Measurements from ENCODE around the gene TXNRD1. TPM values are rescaled to one million over a fixed set of nuclear protein-coding genes. Genes with fewer than 3 reads are reported as not detected.
"Not testable (repeated sequence)": the region's sequence is repeated elsewhere in the genome, so short reads cannot be mapped to it uniquely, and the experiment has no call there.

The TXNRD1 gene
- total RNA-seq: 49.8 TPM

DNA sequence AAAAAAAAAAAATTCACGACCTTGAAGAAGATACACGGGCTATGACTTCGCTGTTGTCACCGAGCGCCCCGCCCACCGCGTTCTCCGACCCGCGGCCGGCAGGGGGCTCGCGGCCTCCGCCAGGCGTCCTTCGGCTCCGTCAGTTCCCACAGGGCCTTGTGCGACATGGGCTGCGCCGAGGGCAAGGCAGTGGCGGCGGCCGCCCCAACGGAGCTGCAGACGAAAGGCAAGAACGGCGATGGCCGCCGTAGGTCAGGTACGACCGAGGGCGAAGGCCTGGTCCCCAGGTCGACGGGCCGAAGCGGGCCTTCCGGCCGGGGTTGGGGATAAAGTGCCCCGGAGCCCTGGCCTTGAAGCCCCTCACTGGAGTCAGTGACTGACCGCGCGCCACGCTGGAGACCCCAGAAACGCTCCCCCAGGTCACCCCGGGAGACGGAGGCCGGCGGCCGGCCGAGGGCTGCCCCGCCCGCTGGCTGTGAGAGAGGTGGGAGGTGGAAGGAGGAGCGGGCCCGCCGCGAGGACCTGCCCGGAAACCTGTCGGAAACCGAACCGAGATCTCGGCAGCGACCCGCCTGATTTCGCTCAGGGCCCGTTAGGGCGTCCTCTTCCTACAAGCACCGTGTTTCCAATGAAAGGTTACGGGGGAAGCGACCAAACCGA, at the start of gene TXNRD1:
Gene TXNRD1 (plus strand): TSS at position 142 of the 660 bp plus-strand sequence. CDS start 24 bp downstream, at position 166.
- ATAC-seq: peak; percentile 99

DNA sequence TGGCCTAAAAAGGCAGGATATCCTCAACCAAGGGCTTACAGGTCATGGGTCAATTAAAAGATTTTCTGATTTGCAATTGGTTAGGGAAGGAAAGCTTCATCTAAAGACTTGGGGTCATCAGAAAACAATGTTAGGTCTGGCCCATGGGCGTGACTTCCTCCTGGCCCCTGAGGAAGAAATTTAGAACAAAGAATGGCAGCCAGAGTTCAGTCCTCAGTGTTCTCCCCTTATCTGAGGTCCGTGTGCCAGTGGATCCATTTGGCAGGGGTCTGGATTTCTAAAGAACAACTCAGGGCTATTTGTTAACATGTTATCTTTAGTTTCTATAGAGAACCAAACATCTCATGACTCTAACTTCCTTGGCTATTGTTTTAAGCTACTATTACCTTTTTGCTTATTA, 49.8 kb upstream of the TXNRD1 start:
- ATAC-seq: peak; percentile 63
- no peak for DNase-seq (ENCODE audit: low spot score)

More for the DNA sequence above, at the start of gene TXNRD1:
- peak; percentile 80 for DNase-seq (ENCODE audit: low spot score)

DNA sequence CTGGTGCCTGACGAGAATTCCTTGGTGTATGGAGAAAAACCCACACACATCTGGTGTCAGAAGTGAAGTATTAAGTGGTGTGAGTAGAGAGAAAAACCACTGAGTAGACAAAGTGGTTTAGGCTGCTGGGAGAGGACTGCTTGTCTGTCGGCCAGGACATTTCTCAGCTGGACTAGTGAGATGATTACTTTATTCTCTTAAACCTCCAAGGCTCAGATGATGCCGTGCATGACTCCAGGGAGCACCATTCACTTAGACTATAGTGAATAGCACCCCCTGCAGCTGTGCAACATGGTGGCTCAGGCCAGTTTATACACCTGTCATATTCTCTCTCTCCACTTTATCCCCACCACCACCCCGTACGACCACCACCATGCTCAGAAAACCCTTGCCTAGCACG, 49.1 kb upstream of the TXNRD1 start:
- DNase-seq (ENCODE audit: low spot score) (no peak), ATAC-seq (no peak)

DNA sequence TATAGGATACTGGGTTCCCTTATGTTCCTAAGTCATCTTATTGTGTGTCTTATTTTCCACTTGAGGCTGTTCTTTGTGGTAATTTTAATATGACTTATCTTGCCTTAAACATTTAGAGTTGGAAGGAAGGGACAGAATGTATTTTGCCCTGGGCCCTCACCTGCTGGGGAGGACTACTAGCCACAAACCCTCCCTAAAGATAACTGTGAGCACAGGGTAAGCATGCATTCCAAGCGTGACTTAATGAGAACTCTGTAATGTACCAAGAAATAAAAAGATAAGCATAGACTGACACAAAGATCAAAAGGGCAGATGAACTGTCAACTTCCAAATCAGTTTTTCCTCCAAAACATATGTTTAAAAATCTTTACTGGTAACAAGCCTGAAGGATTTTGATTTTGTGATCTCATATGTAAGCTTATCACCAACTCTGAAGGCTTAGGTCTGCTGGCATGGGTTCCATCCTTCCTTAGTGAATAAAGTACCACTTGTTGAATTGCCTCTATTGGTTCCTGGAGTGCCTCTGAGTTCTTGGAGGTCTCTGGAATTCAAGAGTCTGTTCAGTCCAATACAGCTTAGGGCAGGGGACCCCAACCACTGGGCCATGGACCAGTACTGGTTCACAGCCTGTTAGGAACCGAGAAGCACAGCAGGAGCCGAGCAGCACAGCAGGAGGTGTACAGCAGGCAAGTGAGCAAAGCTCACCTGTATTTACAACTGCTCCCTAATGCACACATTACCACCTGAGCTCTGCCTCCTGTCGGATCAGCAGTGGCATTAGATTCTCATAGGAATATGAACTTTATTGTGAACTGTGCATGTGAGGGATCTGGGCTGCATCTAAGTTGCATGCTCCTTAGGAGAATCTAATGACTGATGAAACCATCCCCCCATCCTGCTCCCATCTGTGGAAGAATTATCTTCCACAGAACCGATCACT, 47.8 kb upstream of the TXNRD1 start:
- ATAC-seq (no peak), DNase-seq (ENCODE audit: low spot score) (no peak)

- ATAC-seq (no peak), DNase-seq (ENCODE audit: low spot score) (no peak)
Measured at GRCh38 chr12:104168596-104168995, 47.0 kb upstream of the TXNRD1 start.

DNA sequence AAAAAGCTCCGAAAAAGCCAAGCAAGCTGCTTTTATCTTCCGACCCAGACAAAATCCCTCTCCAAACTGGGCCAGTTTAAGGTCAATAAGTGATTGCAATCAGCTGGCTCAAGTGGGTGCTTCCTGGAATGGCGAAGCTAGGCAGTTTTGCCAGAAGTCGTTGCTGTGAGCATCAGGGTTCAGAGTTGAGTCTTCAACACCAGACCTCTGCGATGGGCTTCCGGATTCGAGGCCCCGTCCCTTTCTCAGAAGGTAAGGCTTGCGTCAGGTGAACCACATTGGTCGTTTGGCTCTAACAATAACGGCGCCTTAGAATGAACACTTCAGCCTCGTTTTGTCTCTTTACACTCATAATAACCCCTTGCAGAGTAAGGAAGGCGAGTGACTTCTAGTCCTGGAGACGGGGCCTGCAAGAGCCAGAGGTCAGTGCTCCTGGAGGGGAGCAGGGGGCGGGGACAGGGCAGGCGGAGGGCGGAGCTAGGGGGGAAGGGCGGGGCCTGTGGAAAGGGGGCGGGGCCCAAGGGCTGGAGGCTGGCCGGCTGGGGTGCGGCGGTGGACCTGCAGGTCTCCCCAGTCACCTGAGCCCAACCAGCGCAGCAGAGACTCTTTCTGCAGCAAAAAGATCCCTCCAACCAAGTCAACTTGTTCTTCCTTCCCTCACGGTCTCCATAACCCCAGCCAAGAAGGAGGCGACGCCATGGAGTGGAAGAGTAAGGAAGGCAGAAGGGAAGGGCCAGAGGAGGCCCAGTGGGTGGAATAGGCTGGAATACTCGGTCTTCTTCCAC, 43.6 kb upstream of the TXNRD1 start:
- peak; percentile 32 for DNase-seq (ENCODE audit: low spot score)
- no peak for ATAC-seq

GRCh38 chr12:104172570-104172947, 43.0 kb upstream of the TXNRD1 start:
- ATAC-seq (no peak), DNase-seq (ENCODE audit: low spot score) (no peak)

- peak; percentile 5 for DNase-seq (ENCODE audit: low spot score)
- ATAC-seq: not testable (repeated sequence)
Measured at GRCh38 chr12:104173804-104174203, 41.8 kb upstream of the TXNRD1 start.

DNA sequence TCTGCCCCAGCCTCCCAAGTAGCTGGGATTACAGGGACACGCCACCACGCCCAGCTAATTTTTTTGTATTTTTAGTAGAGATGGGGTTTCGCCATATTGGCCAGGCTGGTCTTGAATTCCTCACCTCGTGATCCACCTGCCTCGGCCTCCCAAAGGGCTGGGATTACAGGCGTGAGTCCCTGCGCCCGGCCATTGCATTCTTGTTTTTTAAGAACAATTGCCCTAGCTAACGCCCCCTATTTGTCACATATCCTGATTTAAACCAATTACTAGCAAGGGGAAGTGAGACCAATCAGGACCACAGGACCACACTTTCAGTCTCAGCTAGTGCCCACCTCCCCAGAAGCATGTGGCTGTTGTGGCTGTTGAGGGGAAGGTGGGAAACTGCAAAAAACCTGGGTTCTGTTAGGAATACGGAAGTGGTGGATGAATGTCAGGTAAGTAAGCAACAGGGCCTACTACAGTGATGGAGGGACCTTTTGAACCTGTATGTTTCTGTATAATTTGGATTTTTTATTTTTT, 39.8 kb upstream of the TXNRD1 start:
- ATAC-seq (no peak), DNase-seq (ENCODE audit: low spot score) (no peak)

GRCh38 chr12:104177336-104177662, 38.3 kb upstream of the TXNRD1 start:
- no peak for ATAC-seq

DNA sequence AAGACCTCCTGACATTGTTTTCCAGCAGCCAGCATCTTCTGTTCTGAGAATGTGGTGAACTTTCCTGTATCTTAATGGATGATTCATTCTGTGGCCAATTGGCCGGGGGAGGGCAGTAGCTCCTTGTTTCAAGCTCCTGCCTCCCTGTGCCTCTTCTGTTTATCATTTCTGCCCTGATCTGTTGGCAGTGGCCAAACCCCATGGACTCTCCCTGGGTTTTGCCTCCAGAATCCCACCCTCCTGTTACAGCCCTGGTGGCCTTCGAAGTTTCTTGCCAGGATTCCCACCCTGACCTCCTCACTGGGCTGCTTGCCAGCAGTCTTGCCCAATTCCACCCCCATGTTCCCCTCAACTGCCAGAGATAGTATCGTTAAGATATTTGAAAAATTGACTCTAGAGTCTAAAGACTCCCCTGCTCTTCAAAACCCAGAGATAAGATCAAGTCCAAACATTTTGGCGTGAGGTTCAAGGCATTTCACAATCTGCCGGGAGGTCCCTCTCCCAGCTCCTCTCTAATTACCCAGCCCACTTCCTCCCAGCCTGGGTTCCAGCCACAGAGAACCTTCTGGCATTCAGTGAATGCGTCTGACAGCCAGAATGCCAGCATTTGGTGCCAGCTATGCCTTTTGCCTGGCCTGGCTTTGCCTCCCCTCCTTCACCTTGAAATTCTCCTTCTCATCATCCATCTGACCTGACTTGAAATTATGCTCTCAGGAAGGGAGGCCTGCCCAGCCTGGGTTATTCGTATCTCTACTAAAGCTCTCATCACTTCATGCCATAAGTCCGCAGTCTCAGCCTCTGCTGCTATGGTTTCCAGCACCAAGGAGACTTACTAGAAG, 37.7 kb upstream of the TXNRD1 start:
- ATAC-seq (peak; percentile 82), DNase-seq (ENCODE audit: low spot score) (peak; percentile 50)

More at GRCh38 chr12:104177336-104177662, 38.3 kb upstream of the TXNRD1 start:
- no peak for DNase-seq (ENCODE audit: low spot score)

- DNase-seq (ENCODE audit: low spot score) (no peak), ATAC-seq (no peak)
Measured at GRCh38 chr12:104180374-104180773, 35.2 kb upstream of the TXNRD1 start.

GRCh38 chr12:104181313-104181712, 34.3 kb upstream of the TXNRD1 start:
- ATAC-seq: no peak
- no peak for DNase-seq (ENCODE audit: low spot score)

GRCh38 chr12:104182144-104182543, 33.4 kb upstream of the TXNRD1 start:
- ATAC-seq (peak; percentile 78), DNase-seq (ENCODE audit: low spot score) (peak; percentile 77)

GRCh38 chr12:104182621-104183378, 32.8 kb upstream of the TXNRD1 start:
- no peak for DNase-seq (ENCODE audit: low spot score)
- peak; percentile 5 for ATAC-seq

DNA sequence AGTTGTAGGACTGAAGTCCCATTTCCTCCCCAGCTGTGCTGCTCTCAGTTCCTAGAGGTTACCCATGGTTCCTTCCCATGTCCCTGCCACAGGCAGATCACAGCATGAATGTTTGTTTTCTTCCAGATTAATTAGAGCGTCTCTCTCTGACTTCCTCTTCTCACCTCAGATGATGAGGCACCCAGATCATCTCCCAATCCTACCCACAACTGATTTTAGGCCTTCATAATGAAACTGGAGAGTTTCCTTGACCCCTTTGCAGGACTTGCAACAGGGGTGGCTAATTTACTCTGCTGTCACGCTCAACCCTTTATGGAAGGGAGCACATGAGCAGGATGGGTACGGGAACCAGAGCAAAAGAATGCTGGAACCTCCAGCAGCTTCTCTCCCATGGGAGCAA, 32.1 kb upstream of the TXNRD1 start:
- ATAC-seq (no peak), DNase-seq (ENCODE audit: low spot score) (no peak)

DNA sequence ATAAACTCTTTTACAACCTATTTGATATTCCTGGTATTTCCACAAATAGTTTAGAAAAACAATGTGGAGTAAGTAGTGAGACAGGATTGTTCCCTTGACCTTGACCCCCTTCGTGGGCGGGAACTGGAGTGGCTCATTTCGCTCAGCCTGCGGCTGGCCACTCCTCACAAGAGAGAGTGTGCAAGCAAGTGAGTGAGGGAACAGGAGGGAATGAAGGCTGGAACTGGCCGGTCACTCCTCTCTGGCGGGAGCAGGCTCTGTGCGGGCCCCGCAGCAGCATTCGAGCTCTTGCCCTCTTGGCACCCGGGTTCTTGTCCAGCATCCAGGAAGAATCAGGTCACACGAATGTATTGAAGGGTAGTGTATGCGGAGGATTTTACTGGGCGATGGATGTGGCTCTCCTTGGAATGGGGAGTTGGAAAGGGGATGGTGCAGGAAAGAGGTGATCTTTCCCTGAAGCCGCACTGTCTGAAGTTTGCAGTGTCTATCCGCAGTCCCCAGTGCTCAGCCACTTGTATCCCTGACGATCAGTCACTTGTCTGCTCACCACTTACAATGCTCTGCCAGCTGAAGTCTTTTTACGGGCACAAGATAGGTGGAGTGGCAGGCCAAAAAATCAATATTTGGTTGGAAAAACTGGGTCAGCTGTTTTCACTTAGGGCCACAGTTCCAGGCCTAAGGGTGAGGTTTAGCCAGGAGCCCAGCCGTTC, 28.0 kb upstream of the TXNRD1 start:
- ATAC-seq (peak; percentile 89), DNase-seq (ENCODE audit: low spot score) (peak; percentile 74)

GRCh38 chr12:104188534-104188933, 27.0 kb upstream of the TXNRD1 start:
- no peak for ATAC-seq
- no peak for DNase-seq (ENCODE audit: low spot score)

All from left lobe of liver (tissue), 2 donors.